ENCODE data around the gene ZNF282. TPM values are rescaled to one million over a fixed set of nuclear protein-coding genes. Genes with fewer than 3 reads are reported as not detected.
A peak's percentile ranks its signal among the peaks of the same experiment; 100 is the strongest.

Gene ZNF282
- total and polyA plus RNA-seq, 9 of the 15 experiments (the other 6 are each of a cell fraction or from before 2014, with no cell fraction given), result 0.76 to 58.6 (median 17.4) TPM

DNA sequence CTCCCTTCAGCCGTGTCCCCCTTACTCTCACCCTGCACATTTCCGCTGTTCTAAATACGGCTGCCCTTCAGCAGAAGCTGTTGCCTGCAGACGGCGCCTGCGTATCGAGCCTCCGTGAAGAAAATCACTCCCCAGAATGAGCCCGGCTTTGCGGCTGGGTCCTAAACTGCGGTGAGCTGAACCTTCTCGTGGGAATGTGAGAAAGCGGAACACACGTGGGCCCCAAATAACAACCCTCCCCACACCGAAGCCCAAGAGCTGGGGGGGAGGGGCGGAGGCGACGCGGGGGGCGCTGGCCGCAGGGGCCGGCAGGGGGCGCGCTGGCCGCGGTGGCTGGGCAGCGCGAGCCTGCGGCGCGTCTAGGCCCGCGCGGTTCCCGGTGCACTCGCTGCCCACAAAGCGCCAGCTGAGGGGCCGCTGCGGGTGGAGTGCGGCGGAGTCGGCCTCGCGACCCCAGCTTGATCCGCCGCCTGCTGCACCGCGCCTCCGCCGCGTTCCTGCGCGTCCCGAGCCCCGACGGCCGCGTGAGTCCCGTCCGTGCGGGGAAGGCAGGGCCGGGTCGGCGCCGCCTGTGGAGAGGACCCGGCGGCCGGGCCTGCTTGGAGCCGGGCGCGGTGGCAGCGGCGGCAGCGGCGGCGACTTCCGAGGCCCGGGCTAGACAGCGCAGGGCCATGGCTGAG lies 48.1 kb upstream of the ZNF282 start, which contains the start of gene ZNF398 (continued):
- TF ChIP-seq, protein P1, sequence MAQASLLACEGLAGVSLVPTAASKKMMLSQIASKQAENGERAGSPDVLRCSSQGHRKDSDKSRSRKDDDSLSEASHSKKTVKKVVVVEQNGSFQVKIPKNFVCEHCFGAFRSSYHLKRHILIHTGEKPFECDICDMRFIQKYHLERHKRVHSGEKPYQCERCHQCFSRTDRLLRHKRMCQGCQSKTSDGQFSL (CRISPR knock-in tag; IDR thresholded peaks at IDR 0.05), result peak; percentile 82
- TF ChIP-seq, protein P1 (tag; IDR thresholded peaks at IDR 0.05), result peak in 1 of 2 experiments; percentile 81; a peak in 1 of 4 replicates
- TF ChIP-seq ZNF282 (CRISPR knock-in tag; IDR thresholded peaks at IDR 0.05) (peak; percentile 28; the same call in 1 of the 2 replicates), ZNF316 (IDR thresholded peaks at IDR 0.05) (no peak), KHSRP (IDR thresholded peaks at IDR 0.05) (0 out of 2 replicates have a peak, but pooled peaks have one; percentile 24), HNRNPH1 (optimal IDR thresholded peaks at IDR 0.05; ENCODE audit: low read depth, low read length) (no peak), ZNF41 (CRISPR knock-in tag; conservative IDR thresholded peaks at IDR 0.05) (no peak), ATF7 (IDR thresholded peaks at IDR 0.05) (peak; percentile 51; the same call in 1 of the 2 replicates), CBX2 (IDR thresholded peaks at IDR 0.05; ENCODE audit: insufficient read depth, low read length, poor library complexity, severe bottlenecking) (no peak), ZNF274 (IDR thresholded peaks at IDR 0.05; ENCODE audit: borderline replicate concordance, low read depth, low read length) (no peak), SPI1 (IDR thresholded peaks at IDR 0.05; ENCODE audit: borderline replicate concordance, low read depth, low read length) (peak; percentile 72; the same call in 1 of the 2 replicates), ZKSCAN1 (IDR thresholded peaks at IDR 0.05; ENCODE audit: low read depth, low read length) (0 out of 2 replicates have a peak, but pooled peaks have one; percentile 7), POLR2G (IDR thresholded peaks at IDR 0.05; ENCODE audit: low read depth, low read length) (peak; percentile 85), ARID2 (IDR thresholded peaks at IDR 0.05) (0 out of 2 replicates have a peak, but pooled peaks have one; percentile 10), HDAC8 (tag; IDR thresholded peaks at IDR 0.05) (peak; percentile 27; the same call in 1 of the 2 replicates), BRD9 (IDR thresholded peaks at IDR 0.05; ENCODE audit: low read depth, partially characterized antibody) (peak; percentile 86), ZNF76 (CRISPR knock-in tag; IDR thresholded peaks at IDR 0.05; ENCODE audit: borderline replicate concordance) (no peak), NONO (IDR thresholded peaks at IDR 0.05; ENCODE audit: low read depth in 2 of 2, low read length in 1 of 2) (peak; percentile 76 to 93), ARID1B (IDR thresholded peaks at IDR 0.05) (no peak), SMAD4 (CRISPR knock-in tag; conservative IDR thresholded peaks at IDR 0.05) (no peak; the same call in none of the 2 replicates)
- TF ChIP-seq, protein P2, sequence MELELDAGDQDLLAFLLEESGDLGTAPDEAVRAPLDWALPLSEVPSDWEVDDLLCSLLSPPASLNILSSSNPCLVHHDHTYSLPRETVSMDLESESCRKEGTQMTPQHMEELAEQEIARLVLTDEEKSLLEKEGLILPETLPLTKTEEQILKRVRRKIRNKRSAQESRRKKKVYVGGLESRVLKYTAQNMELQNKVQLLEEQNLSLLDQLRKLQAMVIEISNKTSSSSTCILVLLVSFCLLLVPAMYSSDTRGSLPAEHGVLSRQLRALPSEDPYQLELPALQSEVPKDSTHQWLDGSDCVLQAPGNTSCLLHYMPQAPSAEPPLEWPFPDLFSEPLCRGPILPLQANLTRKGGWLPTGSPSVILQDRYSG (tag; conservative IDR thresholded peaks at IDR 0.05; ENCODE audit: low read depth), result no peak
- TF ChIP-seq, protein P3, sequence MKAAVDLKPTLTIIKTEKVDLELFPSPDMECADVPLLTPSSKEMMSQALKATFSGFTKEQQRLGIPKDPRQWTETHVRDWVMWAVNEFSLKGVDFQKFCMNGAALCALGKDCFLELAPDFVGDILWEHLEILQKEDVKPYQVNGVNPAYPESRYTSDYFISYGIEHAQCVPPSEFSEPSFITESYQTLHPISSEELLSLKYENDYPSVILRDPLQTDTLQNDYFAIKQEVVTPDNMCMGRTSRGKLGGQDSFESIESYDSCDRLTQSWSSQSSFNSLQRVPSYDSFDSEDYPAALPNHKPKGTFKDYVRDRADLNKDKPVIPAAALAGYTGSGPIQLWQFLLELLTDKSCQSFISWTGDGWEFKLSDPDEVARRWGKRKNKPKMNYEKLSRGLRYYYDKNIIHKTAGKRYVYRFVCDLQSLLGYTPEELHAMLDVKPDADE (conservative IDR thresholded peaks at IDR 0.05; ENCODE audit: control insufficient read depth, low read depth, low read length), result peak; percentile 95
- TF ChIP-seq, protein P4, sequence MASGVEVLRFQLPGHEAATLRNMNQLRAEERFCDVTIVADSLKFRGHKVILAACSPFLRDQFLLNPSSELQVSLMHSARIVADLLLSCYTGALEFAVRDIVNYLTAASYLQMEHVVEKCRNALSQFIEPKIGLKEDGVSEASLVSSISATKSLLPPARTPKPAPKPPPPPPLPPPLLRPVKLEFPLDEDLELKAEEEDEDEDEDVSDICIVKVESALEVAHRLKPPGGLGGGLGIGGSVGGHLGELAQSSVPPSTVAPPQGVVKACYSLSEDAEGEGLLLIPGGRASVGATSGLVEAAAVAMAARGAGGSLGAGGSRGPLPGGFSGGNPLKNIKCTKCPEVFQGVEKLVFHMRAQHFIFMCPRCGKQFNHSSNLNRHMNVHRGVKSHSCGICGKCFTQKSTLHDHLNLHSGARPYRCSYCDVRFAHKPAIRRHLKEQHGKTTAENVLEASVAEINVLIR (CRISPR knock-in tag; IDR thresholded peaks at IDR 0.05), result 0 out of 2 replicates have a peak, but pooled peaks have one; percentile 36
- TF ChIP-seq, protein P5, sequence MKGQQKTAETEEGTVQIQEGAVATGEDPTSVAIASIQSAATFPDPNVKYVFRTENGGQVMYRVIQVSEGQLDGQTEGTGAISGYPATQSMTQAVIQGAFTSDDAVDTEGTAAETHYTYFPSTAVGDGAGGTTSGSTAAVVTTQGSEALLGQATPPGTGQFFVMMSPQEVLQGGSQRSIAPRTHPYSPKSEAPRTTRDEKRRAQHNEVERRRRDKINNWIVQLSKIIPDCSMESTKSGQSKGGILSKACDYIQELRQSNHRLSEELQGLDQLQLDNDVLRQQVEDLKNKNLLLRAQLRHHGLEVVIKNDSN (CRISPR knock-in tag; IDR thresholded peaks at IDR 0.05), result peak; percentile 65
